CD4-positive, alpha-beta T cell treated with Interleukin-4 for 4 hours (primary cell): Measurements from ENCODE around the gene IQGAP3.

Experiments
- DNase-seq: peaks from one replicate; pipeline ENCODE4 v3.0.0-alpha.2; 2020

Gene IQGAP3

GRCh38 chr1:156494309-156494895 is 78.0 kb downstream of the IQGAP3 start:
- DNase-seq = no peak

- DNase-seq = no peak
These were observed 78.6 kb downstream of the IQGAP3 start for GRCh38 chr1:156493742-156494141.

DNA sequence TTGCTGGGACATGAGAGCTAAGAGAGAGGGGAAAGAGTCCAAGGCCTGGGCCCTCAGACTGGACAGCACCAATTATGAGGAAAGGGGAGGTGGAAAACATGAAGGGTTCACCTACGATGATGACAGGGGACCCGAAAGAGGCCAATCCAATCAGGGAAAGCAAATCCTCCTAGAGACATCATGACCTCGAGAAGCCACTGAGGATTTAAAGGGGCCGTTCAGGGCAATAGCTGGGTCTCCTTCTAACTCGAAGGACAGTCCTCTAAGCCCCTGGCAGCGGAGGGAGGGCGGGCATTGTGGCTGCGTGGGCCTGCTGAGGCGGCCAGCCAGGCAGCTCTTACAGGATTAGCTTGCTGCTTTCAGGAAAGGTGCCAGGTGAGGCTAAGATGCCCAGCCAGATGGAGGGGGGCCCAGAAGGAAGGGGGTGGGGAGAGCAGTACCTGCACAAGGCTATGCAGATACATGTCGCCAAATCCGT is 79.2 kb downstream of the IQGAP3 start:
- no peak for DNase-seq

- DNase-seq = no peak
These were observed 79.7 kb downstream of the IQGAP3 start for GRCh38 chr1:156492591-156493080.

GRCh38 chr1:156492013-156492590 is 80.3 kb downstream of the IQGAP3 start:
- no peak for DNase-seq

DNA sequence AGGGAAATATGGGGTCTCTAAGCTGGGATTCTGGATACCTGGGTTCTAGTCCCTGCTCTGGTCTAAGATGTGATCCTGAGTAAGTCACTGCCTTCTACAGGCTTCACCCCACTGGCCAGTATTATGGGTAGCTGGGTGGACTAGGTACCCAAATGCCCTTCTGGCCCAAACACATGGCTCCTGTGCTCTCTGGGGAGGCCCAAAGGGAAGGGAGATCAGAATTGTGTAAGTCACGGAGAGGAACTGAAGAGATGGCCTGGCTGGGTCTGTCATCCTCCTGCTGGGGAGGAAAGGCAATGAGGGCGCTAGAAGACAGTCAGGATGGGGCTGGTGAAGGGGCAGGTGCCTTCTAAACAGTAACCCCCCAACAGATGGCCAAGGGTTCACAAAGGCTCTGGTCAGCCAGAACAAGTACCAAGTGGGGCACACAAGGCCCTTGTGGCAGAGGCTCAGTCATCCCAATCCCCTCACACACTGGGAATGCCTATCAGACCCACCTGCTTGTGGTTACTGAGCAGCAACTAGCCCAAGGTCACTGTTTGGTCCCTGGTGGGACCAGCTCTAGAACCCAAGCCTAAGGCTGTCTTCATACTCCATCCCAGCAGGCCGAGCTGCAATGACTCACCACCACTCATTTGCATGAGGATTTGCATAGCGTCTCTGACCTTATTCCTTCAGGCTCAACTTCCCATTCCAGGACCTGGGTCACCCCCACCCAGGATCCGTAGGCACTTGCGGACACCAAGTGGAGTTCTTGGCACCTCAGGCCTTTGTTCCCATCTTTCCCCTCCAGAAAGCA is 81.0 kb downstream of the IQGAP3 start:
- DNase-seq = no peak

GRCh38 chr1:156490401-156491032 is 81.8 kb downstream of the IQGAP3 start:
- DNase-seq = no peak

GRCh38 chr1:156489935-156490293 is 82.5 kb downstream of the IQGAP3 start:
- no peak for DNase-seq

DNA sequence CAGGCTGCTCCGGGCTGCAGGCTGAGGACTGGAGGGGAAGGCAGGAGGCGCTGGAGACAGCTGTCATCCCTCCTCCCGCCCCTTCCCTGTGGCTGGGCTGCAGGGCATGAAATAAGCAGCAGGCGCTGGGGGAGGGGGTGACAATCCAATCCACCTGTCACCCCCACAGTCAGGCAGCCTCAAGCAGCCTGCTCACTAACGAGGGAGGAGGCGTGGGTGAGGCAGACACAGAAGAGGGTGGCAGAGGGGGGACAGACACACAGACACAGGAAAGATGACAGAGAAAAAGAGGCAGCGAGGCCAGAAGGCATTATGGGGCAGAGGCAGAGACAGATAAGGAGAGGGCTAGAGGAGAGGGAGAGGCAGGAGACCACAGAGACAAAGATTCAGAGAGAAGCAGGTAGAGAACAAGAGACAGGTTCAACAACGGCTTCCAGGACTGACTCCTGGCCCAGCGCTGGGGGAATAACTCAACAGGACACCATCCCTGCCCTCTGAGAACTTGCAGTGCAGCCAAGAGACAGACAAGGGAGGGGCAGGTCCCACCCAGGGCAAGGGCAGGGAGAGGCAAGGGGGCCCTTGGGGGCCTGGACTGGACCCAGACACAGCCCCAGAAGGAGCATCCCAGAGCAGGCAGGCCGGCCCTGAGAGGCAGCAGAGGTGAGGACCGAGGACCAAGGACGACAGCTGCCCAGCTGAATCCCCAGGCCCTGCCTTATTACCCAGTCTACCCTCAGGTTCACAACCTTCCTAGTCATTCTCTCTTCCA is 83.0 kb downstream of the IQGAP3 start:
- peak; percentile 48 for DNase-seq

- DNase-seq = no peak
These were observed 83.7 kb downstream of the IQGAP3 start for GRCh38 chr1:156488566-156489165.

GRCh38 chr1:156487862-156488261 is 84.5 kb downstream of the IQGAP3 start:
- DNase-seq = peak; percentile 35

DNA sequence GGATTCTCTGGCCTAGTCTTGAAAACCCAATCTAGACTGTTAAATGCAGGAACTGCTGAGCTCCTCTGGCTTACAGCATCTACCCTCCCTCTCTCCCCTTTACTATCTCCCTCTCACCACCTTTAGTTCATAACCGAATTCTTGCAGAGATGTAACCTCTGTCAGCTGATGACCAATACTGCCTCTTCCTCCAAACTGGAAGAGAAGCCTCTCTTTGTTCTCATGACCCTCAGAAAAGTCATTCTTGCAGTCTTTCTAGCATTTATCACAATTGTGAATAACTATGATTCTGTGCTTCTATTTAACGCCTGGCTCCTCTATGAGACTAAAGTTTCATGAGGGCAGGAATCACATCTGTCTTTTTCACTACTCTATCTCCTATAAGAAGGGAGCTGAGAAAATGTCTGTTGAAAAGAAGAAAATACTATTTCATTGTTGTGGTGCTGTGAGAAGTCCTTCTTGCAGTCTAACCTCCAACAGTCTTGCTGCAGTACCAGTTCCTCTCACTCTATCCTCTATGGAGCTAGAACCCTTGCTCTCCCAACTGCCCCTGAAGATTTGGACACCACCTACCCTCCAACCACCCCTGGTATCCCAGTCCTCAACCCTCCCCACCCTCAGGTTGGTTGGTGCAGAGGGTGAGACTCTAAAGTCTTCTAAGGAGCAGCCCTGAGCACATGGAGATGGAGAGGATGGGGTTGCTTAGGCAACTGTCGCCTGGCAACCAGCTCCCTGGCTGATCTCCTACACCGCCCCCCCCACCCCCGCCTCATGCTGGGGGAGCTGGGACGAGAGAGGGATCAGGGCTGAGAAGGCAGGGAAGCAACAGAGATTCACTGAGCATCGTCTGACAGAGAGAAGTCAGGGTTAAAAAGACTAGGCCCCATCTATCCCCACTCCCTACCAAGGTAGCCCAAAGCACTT is 85.7 kb downstream of the IQGAP3 start:
- no peak for DNase-seq

- no peak for DNase-seq
These were observed 86.4 kb downstream of the IQGAP3 start for GRCh38 chr1:156485984-156486383.

DNA sequence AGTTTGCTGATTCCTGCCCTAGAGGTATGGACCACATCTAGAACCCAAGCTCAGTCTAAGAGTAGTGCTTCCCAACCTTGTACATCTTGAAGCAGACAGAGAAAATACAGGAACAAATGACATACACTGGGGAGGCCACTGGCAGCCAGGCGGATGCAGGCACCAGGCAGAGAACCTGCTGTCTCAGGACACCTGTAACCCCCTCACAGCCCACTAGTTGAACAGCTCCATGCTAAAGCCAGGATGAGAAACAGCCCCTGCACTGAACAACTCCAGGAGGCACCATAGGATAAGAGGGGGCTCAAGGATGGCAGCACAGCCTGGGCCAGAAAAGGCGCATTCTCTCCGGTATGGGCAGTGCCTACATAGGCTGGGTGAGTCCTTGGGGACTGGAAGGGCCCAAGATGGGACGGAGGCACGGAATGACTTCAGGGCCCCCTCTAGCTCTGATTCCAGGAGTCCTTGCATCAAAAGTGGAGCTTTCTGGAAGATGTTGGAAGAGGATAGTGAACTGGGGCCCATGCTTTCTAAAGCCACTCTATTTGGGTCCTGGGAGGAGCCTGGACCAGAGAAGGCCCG is 87.8 kb downstream of the IQGAP3 start:
- DNase-seq = no peak

GRCh38 chr1:156483397-156483796 is 89.0 kb downstream of the IQGAP3 start:
- DNase-seq = no peak

- no peak for DNase-seq
These were observed 90.1 kb downstream of the IQGAP3 start for GRCh38 chr1:156482276-156482675.

DNA sequence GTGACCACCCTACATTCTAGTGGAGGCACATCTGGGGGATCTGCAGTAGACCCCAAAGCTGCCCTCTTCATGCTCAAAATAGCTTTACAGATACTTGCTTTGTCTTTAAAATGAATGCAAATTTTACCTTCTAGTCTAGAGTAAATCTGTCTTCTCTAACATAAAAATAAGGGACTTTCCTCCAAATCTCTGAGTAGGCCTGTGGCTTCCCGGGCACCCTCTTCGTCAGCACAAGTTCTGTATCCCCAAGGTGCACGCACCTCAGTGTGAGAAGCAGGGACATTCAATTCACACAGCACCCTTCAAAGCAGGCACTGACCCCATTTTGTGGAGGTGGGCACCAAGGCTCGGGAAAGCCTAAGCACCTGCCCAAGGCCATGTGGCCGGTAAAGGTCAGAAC is 90.8 kb downstream of the IQGAP3 start:
- peak; percentile 39 for DNase-seq

GRCh38 chr1:156480411-156481192 is 91.8 kb downstream of the IQGAP3 start:
- DNase-seq = peak; percentile 75

DNA sequence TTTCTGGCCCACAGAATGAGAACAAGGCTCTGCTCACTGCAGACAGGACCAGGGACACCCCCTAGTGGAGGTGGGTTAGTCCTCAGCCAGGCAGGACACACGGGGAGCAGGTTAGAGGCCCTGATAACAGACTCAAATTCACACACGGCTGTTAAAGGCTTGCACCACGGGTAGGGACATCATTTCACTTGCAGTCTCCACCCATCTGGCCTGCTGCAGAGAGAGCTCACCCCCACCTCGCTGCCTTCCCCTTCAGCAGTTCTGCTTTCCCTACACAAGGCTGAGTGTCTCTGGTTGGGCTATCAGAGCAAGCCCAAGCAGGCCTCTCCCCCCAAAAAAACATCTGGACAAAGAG is 92.4 kb downstream of the IQGAP3 start:
- DNase-seq = no peak
